Osteocyte (in vitro differentiated cells): ENCODE results near the gene HAPLN2. TPM values are rescaled to one million over a fixed set of nuclear protein-coding genes. Genes with fewer than 3 reads are reported as not detected.
"Not testable (repeated sequence)": the region's sequence is repeated elsewhere in the genome, so short reads cannot be mapped to it uniquely, and the experiment has no call there.

Experiments
- DNase-seq: peaks from one replicate; pipeline ENCODE4 v3.0.0; 2021; ENCODE audit warnings: mixed read lengths; ENCODE audit not compliant: unreplicated experiment; ENCODE audit errors: extremely low spot score
- H3K27ac Mint-ChIP-seq: one replicate; pipeline ENCODE4 v1.8.0; 2021; ENCODE audit warnings: mild to moderate bottlenecking, mixed read lengths; ENCODE audit not compliant: unreplicated experiment
- H3K27me3 Mint-ChIP-seq: one replicate; pipeline ENCODE4 v1.8.0; 2021; ENCODE audit warnings: mixed read lengths; ENCODE audit not compliant: unreplicated experiment
- H3K36me3 Mint-ChIP-seq: one replicate; pipeline ENCODE4 v1.8.0; 2021; ENCODE audit warnings: mixed read lengths; ENCODE audit not compliant: unreplicated experiment
- H3K4me1 Mint-ChIP-seq: one replicate; pipeline ENCODE4 v1.8.0; 2021; ENCODE audit warnings: mixed read lengths; ENCODE audit not compliant: unreplicated experiment
- H3K4me3 Mint-ChIP-seq: one replicate; pipeline ENCODE4 v1.8.0; 2021; ENCODE audit warnings: mild to moderate bottlenecking, moderate library complexity, mixed read lengths; ENCODE audit not compliant: unreplicated experiment
- H3K9me3 Mint-ChIP-seq: one replicate; pipeline ENCODE4 v1.8.0; 2021; ENCODE audit warnings: mixed read lengths; ENCODE audit not compliant: unreplicated experiment
- total RNA-seq: library from RNA; stranded (reverse); gene quantifications from 2 replicates; pipeline ENCODE4 v1.2.1, GENCODE V29; 2021
- TF ChIP-seq, protein P1 (sequence below): fragments of 200-600 bp; sonication (generic); IDR thresholded peaks from 2 replicates; pipeline ENCODE4 v1.5.0; 2021; ENCODE audit warnings: antibody characterized with exemption, mild to moderate bottlenecking, moderate library complexity

Gene HAPLN2
- total RNA-seq, 1 donor from 2014 or later, result 0.35 TPM

DNA sequence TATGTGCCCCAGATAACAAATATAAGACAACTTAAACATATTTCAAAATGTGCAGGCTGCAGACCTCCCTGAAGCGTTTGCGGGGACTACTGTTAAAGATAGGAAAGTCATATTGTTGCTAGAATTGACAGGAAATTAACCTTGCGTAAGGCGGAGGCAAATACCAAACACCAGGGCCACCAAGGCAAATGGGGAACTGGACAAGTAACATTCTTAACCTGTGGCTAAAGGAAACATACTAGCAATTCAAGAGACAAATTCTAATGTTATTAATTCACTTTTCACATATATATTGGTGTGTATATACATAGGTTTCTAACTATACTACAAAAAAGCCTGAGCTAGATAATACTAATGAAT, 6.8 kb downstream of the HAPLN2 start:
- TF ChIP-seq, protein P1, sequence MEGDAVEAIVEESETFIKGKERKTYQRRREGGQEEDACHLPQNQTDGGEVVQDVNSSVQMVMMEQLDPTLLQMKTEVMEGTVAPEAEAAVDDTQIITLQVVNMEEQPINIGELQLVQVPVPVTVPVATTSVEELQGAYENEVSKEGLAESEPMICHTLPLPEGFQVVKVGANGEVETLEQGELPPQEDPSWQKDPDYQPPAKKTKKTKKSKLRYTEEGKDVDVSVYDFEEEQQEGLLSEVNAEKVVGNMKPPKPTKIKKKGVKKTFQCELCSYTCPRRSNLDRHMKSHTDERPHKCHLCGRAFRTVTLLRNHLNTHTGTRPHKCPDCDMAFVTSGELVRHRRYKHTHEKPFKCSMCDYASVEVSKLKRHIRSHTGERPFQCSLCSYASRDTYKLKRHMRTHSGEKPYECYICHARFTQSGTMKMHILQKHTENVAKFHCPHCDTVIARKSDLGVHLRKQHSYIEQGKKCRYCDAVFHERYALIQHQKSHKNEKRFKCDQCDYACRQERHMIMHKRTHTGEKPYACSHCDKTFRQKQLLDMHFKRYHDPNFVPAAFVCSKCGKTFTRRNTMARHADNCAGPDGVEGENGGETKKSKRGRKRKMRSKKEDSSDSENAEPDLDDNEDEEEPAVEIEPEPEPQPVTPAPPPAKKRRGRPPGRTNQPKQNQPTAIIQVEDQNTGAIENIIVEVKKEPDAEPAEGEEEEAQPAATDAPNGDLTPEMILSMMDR, result no peak
- no peaks in the 10 kb centered on the region for H3K36me3 Mint-ChIP-seq
- no peak for DNase-seq
- H3K4me3 Mint-ChIP-seq, result no peak overlapping the region
- no peaks in the 10 kb centered on the region for H3K9me3 Mint-ChIP-seq
- H3K27me3 Mint-ChIP-seq, result peaks cover 57% of the 10 kb centered on the region
- peaks cover 13% of the 10 kb centered on the region for H3K4me1 Mint-ChIP-seq
- H3K27ac Mint-ChIP-seq, result no peak overlapping the region

DNA sequence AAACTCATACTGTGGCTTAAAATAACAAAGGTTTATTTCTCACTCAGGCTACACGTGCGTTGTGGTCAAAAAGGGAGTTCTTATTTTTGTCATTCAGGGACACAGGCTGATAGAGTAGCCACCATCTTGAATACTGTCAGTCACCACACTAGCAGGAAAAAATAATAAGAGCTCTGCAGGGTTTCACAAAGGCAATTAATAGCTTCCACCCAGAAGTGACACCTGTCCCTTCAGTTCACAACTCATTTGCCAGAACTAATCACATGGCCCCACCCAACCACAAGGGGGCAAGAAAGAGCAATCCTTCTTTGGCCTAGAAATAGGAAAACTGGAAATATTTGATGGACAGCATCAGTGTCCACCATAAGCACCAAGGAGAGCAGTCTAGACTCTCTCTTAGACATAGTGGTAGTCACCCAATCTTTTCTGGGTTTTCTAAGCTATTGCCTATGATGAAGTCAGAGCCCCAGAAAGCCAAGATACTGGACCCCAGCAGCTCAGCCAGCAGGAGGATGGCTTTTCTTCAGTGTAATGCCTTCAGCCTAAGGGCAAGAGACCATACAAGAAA, 8.2 kb downstream of the HAPLN2 start:
- Mint-ChIP-seq H3K36me3 (no peaks in the 10 kb centered on the region), H3K27me3 (peaks cover 58% of the 10 kb centered on the region), H3K9me3 (no peaks in the 10 kb centered on the region), H3K4me3 (no peak overlapping the region), H3K4me1 (peaks cover 13% of the 10 kb centered on the region), H3K27ac (no peak overlapping the region)
- DNase-seq, result no peak
- TF ChIP-seq, protein P1, result peak; percentile 70

DNA sequence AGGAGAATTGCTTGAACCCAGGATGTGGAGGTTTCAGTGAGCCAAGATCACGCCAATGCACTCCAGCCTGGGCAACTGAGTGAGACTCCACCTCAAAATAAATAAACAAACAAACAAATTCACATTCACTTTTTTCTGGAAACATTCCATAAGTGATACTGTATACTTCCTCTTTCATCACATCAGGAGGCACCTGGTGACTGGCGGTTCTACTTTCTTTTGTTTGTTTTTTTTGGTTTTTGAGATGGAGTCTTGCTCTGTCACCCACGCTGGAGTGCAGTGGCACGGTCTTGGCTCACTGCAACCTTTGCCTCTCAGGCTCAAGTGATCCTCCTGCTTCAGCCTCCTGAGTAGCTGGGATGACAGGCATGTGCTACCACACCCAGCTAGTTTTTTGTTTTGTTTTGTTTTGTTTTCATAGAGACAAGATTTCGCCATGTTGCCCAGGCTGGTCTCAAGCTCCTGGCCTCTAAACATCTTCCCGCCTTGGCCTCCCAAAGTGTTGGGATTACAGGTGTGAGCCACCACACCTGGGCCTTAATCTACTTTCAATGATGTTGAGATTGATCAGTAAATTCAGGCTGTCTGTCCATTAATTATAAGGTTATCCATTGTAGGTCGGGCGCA, 10.7 kb downstream of the HAPLN2 start:
- Mint-ChIP-seq H3K36me3 (no peaks in the 10 kb centered on the region), H3K27me3 (peaks cover 66% of the 10 kb centered on the region), H3K4me1 (peaks cover 8% of the 10 kb centered on the region), H3K4me3 (no peak overlapping the region), H3K27ac (no peak overlapping the region), H3K9me3 (no peaks in the 10 kb centered on the region)
- no peak for DNase-seq
- TF ChIP-seq, protein P1, result no peak

DNA sequence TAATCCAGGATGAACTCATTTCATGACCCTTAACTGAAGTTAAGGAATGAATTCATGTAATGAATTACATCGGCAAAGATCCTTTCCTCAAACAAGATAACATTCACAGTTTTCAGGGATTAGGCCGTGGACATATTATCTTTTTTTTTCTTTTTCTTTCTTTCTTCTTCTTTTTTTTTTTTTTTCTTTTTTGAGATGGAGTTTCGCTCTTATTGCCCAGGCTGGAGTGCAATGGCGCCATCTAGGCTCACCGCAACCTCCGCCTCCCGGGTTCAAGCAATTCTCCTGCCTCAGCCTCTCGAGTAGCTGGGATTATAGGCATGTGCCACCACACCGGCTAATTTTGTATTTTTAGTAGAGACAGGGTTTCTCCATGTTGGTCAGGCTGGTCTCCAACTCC, 11.9 kb downstream of the HAPLN2 start:
- H3K27ac Mint-ChIP-seq, H3K4me3 Mint-ChIP-seq, H3K36me3 Mint-ChIP-seq, H3K4me1 Mint-ChIP-seq, DNase-seq, H3K9me3 Mint-ChIP-seq: not testable (repeated sequence)
- H3K27me3 Mint-ChIP-seq, result peaks cover 67% of the 10 kb centered on the region

DNA sequence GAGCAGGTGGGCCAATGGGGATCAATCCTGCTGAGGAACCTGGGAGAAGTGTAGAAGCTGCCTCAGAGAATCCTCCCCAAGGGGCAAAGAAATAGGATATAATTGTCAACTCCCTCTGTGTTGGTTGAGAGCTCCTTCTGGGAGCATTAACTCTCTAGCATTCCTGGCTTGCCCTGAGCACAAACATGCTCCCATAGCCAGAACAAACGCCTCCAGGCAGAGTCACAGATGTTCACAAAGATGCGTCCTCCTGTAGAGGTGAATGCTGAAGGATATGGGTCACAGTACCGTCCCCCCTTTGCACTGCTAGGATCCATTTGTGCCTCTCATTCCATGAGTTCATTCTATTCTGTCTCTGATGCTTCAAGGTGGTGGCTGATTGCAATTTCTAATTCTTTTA, 13.1 kb downstream of the HAPLN2 start:
- no peaks in the 10 kb centered on the region for H3K4me1 Mint-ChIP-seq
- H3K4me3 Mint-ChIP-seq, result no peak overlapping the region
- TF ChIP-seq, protein P1, result no peak
- H3K36me3 Mint-ChIP-seq, result no peaks in the 10 kb centered on the region
- no peak for DNase-seq
- H3K27ac Mint-ChIP-seq, result no peak overlapping the region
- H3K9me3 Mint-ChIP-seq, result no peaks in the 10 kb centered on the region
- peaks cover 73% of the 10 kb centered on the region for H3K27me3 Mint-ChIP-seq
